ENCODE data around the gene FUT3.
"Not testable (repeated sequence)": the region's sequence is repeated elsewhere in the genome, so short reads cannot be mapped to it uniquely, and the experiment has no call there.

The FUT3 gene

GRCh38 chr19:5844456-5845433, 6.5 kb downstream of the FUT3 start:
- DNase-seq: no peak

GRCh38 chr19:5843295-5843927, 7.8 kb downstream of the FUT3 start:
- DNase-seq: no peak

- DNase-seq: not testable (repeated sequence)
These were observed 9.5 kb downstream of the FUT3 start for GRCh38 chr19:5841735-5842111.

GRCh38 chr19:5839065-5840017, 11.9 kb downstream of the FUT3 start, which contains the start of gene FUT6:
Gene FUT6, minus strand, starts transcription at chr19:5839702. Its CDS starts 7,135 bp downstream, at chr19:5832567.
- DNase-seq: no peak

GRCh38 chr19:5838353-5839064, 12.7 kb downstream of the FUT3 start:
- DNase-seq: peak; percentile 62

DNA sequence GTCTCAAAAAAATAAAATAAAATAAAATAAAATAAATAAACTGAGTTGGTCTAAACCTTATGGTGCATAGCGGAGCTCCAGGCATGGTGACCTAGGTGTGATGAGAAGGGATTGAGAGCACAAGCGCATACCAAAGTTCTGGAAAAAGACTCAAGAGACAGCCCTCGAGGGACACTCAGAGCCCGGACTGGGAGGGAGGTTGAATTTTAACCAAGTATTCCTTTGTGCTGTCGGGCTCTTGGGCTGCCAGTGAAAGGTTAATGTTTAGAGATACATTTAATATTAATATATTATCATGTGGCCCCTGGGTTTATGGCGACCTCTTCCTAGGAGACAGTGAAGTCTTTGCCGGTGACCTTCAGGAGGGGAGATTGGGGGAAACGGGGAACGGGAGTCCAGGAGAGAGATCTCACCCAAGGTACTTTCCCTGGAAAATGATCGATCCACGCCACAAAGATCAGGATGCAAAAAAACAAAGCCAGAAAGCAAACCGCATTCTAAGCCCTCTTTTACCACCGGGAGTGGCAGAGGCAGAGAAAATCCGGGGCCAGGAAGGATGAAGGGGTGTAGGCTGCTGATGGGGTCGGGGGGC, 13.4 kb downstream of the FUT3 start:
- DNase-seq: no peak

DNA sequence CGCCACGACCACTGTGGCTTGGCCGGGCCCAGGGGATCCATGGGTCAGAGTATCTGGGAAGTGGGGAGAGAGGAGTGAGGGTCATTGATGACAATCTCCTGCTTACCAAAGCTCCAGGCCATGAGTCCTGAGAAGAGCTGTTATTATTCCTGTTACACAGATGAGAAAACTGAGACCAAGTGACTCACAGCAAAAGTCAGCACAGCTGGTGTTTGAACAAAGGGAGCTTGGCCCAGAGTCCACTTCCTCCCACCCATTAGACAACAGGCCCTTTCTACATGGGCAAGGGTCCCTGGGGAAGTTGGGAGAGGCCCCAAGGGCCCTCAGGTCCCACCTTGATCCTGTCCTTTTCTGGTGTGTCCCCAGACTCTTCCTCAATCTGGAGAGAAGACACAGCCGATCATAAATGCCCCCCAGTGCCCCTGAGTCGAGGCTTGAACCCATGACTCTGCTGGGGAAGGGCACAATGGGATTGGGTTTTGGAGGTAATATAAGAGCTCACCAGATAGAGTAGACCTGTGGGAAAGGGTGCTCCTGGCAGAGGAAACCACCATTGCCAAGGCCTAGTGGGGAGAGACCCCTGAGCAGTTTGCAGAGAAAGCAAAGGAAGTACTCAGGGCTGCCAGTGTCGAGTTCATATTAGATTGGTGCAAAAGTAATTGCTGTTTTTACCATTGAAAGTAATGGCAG, 18.6 kb downstream of the FUT3 start:
- no peak for DNase-seq

GRCh38 chr19:5832061-5832460, 19.2 kb downstream of the FUT3 start:
- no peak for DNase-seq

DNA sequence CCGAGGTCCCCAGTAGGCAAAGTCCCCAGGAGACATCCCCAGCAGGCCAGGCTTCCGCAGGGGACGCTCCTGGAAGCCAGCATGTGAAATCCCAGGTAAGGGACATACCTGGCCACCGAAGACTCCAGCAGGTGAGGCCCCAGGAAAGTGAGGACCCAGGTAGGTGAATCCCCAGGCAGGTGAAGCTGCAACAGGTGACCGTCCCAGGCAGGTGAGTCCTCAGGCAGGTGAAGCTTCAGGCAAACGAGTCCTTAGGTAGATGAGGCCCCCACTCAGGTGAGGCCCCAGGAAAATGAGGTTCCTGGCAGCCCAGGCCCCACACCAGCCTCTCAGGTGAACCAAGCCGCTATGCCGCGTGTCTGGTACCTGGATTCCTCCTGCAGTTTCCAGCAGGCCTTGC, 20.1 kb downstream of the FUT3 start:
- DNase-seq: no peak

GRCh38 chr19:5829567-5830310, 21.5 kb downstream of the FUT3 start:
- DNase-seq: no peak

GRCh38 chr19:5828661-5829566, 22.3 kb downstream of the FUT3 start:
- DNase-seq: peak; percentile 51

DNA sequence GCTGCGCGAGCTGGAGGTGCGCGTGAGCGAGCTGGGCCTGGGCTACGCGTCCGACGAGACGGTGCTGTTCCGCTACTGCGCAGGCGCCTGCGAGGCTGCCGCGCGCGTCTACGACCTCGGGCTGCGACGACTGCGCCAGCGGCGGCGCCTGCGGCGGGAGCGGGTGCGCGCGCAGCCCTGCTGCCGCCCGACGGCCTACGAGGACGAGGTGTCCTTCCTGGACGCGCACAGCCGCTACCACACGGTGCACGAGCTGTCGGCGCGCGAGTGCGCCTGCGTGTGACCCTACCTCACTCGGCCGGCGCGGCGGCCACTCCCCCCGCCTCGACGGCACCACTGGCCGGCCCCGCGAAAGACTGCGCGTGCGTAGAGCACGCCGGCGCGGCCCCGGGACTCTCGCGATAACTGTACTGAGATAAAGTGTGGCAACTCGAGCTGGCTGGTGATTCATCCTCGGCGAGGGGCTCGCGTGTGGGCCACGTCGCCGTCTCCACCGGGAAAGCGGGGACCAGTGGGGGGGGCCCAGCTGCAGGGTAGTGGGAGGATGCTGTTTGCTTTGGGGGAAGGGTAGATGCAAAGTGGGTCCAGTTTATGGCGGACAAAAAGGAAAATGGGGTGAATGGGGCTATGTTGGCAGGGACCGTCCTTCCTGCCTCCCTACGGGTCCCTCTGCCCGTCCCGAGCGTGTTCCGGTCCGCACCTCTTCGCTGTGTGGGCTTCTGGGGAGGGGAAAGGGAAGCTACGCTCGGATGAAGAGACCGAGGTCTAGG, 23.2 kb downstream of the FUT3 start:
- DNase-seq: peak; percentile 97

DNA sequence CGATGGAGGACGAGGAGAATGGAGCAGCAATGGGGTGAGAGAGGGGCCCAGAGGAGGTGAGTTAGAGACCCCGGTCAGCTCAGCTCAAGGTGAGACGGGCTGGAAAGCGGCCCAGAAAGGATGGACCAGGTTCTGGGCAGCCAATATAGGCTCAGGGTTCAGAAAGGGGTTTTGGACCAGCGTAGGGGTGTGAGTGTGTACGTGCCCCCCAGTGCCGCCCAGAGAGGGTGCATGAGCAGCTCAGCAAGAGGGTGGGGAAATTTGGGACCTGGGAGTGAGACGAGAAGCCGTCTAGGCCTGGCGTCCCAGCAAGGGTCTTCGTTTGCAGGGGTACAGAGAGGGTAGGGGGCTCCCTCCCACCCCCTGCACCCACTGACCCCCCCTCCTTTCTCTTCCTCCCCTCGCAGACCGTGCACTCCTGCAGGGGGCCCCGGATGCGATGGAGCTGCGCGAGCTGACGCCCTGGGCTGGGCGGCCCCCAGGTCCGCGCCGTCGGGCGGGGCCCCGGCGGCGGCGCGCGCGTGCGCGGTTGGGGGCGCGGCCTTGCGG, 23.8 kb downstream of the FUT3 start:
- DNase-seq: no peak

DNA sequence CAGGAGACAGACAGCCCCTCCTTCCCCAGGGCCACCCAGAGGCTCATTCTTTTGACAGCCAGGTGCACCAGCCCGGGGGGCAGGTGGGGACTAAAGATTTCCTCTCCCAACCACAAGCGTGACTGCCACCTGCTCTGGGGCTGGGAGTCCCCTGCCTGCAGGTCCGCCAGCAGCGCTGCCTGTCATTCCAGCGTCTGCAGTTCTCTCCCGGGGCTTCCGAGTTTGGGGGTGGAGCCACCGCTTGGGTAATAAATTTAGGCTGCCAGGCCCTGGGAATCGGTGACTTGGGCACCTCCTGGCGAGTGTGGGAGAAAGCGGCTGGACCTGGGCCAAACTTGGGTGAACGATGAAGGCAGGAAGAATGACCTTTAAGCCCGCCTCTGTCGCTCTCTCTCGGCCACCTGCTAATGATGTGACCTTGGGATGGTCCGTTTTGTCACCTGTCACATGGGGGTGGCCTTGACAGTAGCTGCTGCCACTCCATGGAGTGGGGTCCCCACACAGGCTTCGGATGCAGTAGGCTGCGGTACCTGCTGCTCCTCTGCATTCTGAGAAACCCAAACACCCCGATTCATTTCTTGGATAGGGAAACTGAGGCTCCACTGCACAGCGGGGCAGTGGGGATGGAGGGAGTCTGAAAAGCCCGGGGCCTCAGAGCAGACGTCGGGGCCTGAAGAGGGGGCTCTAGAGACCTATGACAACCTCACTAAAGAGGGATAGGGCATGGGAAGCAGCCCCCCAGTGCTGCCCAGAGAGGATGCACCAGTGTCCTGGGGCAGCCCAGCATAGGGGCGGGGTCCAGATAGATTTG, 24.5 kb downstream of the FUT3 start:
- DNase-seq: peak; percentile 96

GRCh38 chr19:5825178-5825577, 26.1 kb downstream of the FUT3 start:
- no peak for DNase-seq

GRCh38 chr19:5824751-5825150, 26.5 kb downstream of the FUT3 start:
- no peak for DNase-seq

DNA sequence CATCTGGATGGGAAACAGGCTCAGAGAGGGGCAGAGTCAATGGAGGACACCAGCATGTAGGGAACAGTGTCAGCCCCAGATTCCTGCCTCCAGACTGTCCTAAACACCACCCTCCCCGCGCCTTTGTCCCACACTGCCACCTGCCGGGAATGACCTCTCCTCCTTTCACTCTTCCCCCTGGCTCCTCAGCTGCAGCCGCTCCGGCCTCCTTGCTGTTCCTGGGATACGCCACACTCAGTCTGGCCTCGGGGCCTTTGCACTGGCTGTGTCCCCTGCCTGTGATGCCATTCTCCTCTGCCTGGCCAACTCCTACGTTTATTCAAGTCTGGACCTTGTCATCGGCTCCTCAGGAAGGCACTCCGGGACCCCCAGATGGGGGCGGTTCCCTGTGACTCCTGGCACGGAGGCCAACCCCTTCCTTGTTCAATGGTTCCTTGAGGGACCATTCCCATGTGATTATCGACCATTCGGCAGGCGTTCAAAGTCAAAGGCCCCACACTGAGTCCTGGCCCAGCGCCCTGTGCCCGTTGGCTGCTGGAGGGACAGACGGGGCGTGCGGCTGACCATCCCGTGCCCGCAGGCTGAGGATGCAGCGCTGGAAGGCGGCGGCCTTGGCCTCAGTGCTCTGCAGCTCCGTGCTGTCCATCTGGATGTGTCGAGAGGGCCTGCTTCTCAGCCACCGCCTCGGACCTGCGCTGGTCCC, 27.5 kb downstream of the FUT3 start:
- no peak for DNase-seq

Measured in RPMI8226 (cell line).